Parathyroid adenoma (tissue), 2 donors: ENCODE data around the gene IL4R.

Source experiments
- H2AFZ ChIP-seq: fragments of 300-600 bp; sonication (generic); one replicate; pipeline ENCODE4 v1.7.0; 2017; ENCODE audit warnings: antibody characterized with exemption, mild to moderate bottlenecking
- H3K27ac ChIP-seq: fragments of 300-600 bp; sonication (generic); one replicate; pipeline ENCODE4 v1.7.0; 2017
- H3K27me3 ChIP-seq: fragments of 300-600 bp; sonication (generic); one replicate; pipeline ENCODE4 v1.7.0; 2017; ENCODE audit warnings: low read length; ENCODE audit not compliant: control insufficient read depth, insufficient read depth
- H3K36me3 ChIP-seq: fragments of 300-600 bp; sonication (generic); one replicate; pipeline ENCODE4 v1.7.0; 2017; ENCODE audit warnings: low read length; ENCODE audit not compliant: control insufficient read depth, insufficient read depth
- H3K4me1 ChIP-seq: fragments of 300-600 bp; sonication (generic); one replicate; pipeline ENCODE4 v1.7.0; 2017; ENCODE audit warnings: control low read depth
- H3K4me2 ChIP-seq: fragments of 300-600 bp; sonication (generic); one replicate; pipeline ENCODE4 v1.7.0; 2017; ENCODE audit warnings: low read length
- H3K4me3 ChIP-seq: fragments of 300-600 bp; sonication (generic); one replicate; pipeline ENCODE4 v1.7.0; 2017; ENCODE audit warnings: low read depth, low read length
- H3K79me2 ChIP-seq: fragments of 300-600 bp; sonication (generic); one replicate; pipeline ENCODE4 v1.7.0; 2017; ENCODE audit warnings: control low read depth
- H3K9ac ChIP-seq: fragments of 300-600 bp; sonication (generic); one replicate; pipeline ENCODE4 v1.7.0; 2017; ENCODE audit warnings: mild to moderate bottlenecking
- H3K9me3 ChIP-seq: fragments of 300-600 bp; sonication (generic); one replicate; pipeline ENCODE4 v1.7.0; 2017; ENCODE audit warnings: low read length; ENCODE audit not compliant: control insufficient read depth
- TF ChIP-seq, protein P1 (sequence below): fragments of 300-600 bp; sonication (generic); IDR thresholded peaks from one replicate; pipeline ENCODE4 v1.7.0; 2017; ENCODE audit warnings: antibody characterized with exemption, mild to moderate bottlenecking
- donor health status: primary hyperparathyroidism.

Gene IL4R

DNA sequence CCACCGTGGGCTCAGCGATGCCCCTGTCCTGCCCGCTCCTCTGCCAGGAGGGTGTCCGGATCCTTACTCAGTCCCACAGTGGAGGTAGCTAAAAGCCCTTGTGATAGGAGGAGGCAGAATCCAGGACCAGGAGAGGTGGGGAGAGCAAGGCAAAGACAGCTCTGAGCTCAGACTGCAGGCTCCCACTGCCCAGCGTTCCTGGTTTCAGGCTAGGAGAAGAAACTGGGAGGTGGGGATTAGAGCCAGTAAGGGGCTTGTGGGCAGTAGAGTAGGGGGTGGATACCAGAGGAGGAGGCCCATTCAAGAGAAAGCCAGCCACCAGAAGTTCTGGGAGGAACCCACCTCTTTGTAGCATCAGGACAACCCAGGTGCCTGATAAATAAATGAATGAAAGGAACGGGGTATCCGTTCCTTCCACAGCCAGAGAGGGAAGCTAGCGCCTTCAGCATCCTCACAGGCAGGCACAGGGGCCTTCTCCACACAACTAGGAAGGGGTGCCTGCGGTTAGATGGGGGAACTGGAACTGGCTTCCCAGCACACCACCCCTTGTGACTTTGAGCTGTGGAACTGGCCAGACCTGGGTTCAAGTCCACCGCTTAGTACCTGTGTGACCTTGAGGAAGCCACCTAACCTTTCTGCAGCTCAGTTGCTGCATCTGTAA lies 90.5 kb downstream of the IL4R start:
- Histone ChIP-seq H3K4me3 (no peak overlapping the region), H3K27ac (no peak overlapping the region), H3K36me3 (no peaks in the 10 kb centered on the region)

DNA sequence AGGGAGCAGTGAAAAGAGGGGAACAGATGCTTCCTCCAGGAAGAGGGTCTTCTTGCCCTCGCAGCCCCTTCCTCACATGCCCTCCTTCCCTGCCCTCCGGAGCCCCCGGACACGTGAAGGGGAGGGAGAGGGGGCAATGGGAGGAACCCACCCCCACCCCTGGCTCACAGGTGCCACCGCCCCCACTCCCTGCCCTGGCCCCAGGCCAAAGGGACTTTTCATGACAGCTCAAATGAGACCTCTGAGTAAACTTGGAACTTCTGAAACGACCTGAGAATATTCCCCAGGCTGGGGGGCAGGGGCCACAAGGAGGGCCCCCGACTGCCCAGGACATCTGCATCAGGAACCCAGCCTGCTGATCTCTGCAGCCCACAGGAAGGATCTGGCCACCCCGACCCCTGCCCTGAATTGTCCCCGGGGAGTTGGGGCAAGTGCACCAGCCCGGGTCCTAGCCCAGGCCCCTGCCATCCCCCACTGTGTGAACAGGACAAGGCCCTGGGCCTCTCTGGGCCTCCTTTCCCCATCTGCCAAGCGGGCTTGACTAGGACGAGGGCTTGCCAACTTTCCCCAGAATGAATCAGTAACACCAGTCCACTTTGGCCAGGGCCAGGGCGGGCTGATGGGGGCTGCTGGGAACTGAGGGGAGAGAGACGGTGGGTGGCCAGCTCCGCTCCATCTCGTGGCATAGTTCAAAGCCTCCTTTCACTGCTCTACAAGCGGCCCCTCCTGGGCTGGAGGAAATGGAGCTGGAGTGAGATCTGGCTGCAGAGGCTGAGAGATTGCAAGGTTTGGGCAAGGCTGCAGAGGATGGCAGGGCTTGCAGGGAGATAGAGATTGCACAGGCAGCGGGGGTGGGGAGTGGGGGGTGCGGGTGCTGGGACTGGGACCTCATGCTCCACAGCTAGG lies 92.0 kb downstream of the IL4R start:
- H3K27me3 ChIP-seq = no peaks in the 10 kb centered on the region
- H3K4me1 ChIP-seq = no peaks in the 10 kb centered on the region
- H3K4me3 ChIP-seq = no peak overlapping the region
- H2AFZ ChIP-seq = no peak overlapping the region
- H3K9me3 ChIP-seq = peaks cover 3% of the 10 kb centered on the region
- TF ChIP-seq, protein P1, sequence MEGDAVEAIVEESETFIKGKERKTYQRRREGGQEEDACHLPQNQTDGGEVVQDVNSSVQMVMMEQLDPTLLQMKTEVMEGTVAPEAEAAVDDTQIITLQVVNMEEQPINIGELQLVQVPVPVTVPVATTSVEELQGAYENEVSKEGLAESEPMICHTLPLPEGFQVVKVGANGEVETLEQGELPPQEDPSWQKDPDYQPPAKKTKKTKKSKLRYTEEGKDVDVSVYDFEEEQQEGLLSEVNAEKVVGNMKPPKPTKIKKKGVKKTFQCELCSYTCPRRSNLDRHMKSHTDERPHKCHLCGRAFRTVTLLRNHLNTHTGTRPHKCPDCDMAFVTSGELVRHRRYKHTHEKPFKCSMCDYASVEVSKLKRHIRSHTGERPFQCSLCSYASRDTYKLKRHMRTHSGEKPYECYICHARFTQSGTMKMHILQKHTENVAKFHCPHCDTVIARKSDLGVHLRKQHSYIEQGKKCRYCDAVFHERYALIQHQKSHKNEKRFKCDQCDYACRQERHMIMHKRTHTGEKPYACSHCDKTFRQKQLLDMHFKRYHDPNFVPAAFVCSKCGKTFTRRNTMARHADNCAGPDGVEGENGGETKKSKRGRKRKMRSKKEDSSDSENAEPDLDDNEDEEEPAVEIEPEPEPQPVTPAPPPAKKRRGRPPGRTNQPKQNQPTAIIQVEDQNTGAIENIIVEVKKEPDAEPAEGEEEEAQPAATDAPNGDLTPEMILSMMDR = no peak
- H3K4me2 ChIP-seq = no peak overlapping the region
- no peaks in the 10 kb centered on the region for H3K79me2 ChIP-seq
- H3K36me3 ChIP-seq = no peaks in the 10 kb centered on the region
- no peak overlapping the region for H3K9ac ChIP-seq
- no peak overlapping the region for H3K27ac ChIP-seq

More for the DNA sequence above, 90.5 kb downstream of the IL4R start:
- H3K4me2 ChIP-seq = no peak overlapping the region
- H2AFZ ChIP-seq = no peak overlapping the region
- H3K4me1 ChIP-seq = no peaks in the 10 kb centered on the region
- no peaks in the 10 kb centered on the region for H3K27me3 ChIP-seq
- no peaks in the 10 kb centered on the region for H3K9me3 ChIP-seq
- TF ChIP-seq, protein P1 = no peak
- H3K9ac ChIP-seq = no peak overlapping the region
- H3K79me2 ChIP-seq = no peaks in the 10 kb centered on the region

DNA sequence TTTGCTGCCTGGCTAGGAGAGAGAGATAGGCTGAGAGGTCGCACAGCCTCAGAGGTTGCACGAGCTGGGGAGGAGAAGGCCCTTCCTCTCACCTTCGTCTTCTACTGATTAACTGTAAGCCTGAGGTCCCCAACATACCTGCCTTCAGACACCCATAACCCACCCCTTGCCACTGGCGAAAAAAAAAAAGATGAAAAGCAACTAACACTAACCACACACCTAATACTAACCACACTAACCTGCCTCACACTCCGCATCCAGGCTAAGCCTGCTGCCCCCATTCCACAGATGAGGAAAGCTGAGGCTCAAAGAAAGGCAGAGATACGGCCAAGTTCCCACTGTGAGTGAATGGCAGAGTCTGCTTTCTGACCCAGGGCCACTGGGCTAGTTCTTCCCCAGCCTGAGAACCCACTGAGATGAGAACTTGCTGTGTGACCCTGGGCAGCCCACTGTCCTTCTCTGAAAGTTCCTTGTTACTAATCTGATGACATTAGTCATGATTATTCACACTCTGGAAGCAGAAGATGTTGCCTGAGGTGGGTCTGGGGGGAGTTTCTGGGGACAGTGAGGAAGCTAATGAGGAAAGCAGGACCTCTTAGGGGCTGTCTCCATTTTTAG lies 92.8 kb downstream of the IL4R start:
- H3K9me3 ChIP-seq = peaks cover 3% of the 10 kb centered on the region
- H3K4me1 ChIP-seq = no peaks in the 10 kb centered on the region
- TF ChIP-seq, protein P1 = no peak
- H3K27ac ChIP-seq = no peak overlapping the region
- no peak overlapping the region for H3K9ac ChIP-seq
- no peaks in the 10 kb centered on the region for H3K36me3 ChIP-seq
- H3K4me3 ChIP-seq = no peak overlapping the region
- no peaks in the 10 kb centered on the region for H3K27me3 ChIP-seq
- no peaks in the 10 kb centered on the region for H3K79me2 ChIP-seq
- no peak overlapping the region for H2AFZ ChIP-seq
- no peak overlapping the region for H3K4me2 ChIP-seq

DNA sequence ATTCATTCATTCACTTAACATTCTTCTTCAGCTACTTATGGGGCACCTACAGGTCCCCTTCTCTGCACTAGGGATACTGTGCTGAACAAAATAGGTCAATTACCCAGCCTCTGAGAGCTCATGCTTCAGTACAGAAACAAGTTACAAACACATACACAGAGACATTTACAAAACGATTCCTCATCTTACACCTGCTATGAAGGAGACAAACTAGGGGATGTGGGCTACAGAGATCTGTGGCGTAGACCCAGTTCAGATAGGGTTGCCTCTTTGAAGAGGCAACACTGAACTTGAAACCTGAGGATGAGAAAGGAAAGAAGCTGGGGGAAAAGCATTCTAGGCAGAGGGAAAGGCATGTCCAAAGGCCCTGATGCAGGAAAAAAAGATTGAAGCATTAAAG lies 93.4 kb downstream of the IL4R start:
- Histone ChIP-seq H3K9ac (no peak overlapping the region), H3K36me3 (no peaks in the 10 kb centered on the region), H3K9me3 (peaks cover 3% of the 10 kb centered on the region), H3K4me1 (no peaks in the 10 kb centered on the region), H3K27me3 (no peaks in the 10 kb centered on the region), H3K79me2 (no peaks in the 10 kb centered on the region), H3K4me2 (no peak overlapping the region), H2AFZ (no peak overlapping the region), H3K27ac (no peak overlapping the region), H3K4me3 (no peak overlapping the region)
- TF ChIP-seq, protein P1 = no peak
